ENCODE results near the gene RPS26.
"Not testable (repeated sequence)": the region's sequence is repeated elsewhere in the genome, so short reads cannot be mapped to it uniquely, and the experiment has no call there.

- not testable (repeated sequence) for TF ChIP-seq CTCF (conservative IDR thresholded peaks at IDR 0.05; ENCODE audit: low read length); EZH2phosphoT487 (IDR thresholded peaks at IDR 0.05; ENCODE audit: borderline replicate concordance)
Observed at GRCh38 chr12:55999522-55999921, 42.2 kb upstream of the RPS26 start.
